Stimulated activated CD4-positive, alpha-beta T cell treated with anti-CD3 and anti-CD28 coated beads, Interleukin-1b, Interleukin-23, amount 100 ng/mL, for 24 hours (primary cell): Measurements from ENCODE around the gene DAGLA.

Experiments
- DNase-seq, 4 experiments: peaks; one replicate each; pipeline ENCODE4 v3.0.0-alpha.2; 2020; ENCODE audit warnings: low read depth in 4 of 4, low spot score in 1 of 4

Gene DAGLA

GRCh38 chr11:61743486-61744095 lies 63.4 kb downstream of the DAGLA start:
- no peak for DNase-seq

DNA sequence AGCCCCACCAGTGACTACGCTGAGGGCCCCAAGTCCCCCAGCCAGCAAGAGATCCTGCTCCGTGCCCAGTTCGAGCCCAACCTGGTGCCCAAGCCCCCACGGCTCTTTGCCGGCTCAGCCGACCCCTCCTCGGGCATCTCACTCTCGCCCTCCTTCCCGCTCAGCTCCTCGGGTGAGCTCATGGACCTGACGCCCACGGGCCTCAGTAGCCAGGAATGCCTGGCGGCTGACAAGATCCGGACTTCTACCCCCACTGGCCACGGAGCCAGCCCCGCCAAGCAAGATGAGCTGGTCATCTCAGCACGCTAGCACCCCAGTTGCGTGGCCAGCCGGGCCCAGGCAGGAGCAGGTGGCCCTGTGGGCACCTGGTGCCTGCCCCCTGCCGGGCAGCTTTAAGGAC lies 64.0 kb downstream of the DAGLA start:
- no peak for DNase-seq

DNA sequence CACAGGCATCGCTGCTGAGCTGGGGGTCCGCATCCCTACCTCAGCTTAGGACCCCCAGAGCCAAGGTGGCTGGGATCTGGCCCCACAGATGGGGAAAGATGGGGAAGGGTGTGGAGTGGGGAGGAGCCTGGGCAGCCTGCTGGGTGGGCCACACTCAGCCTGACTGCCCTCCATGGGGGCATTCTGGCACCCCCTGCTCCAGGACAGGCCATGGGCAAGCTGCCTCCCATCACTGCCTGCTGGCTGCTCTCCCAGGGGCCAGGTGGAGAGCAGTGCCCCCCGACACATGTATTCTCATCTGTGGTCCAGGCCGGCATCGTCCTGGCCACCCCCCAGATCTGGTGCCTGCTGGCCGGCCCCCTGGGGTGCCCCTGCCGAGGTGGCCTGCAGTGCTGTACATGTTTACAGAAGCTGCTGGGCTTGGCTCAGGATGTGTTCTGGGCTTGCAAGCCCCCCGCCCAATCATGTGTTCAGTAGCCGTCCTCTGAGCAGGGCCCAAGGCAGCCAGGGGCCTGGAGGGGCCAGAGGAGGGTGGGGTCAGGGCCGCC lies 64.5 kb downstream of the DAGLA start:
- no peak for DNase-seq

- no peak for DNase-seq
Observed at GRCh38 chr11:61745781-61746441, 65.7 kb downstream of the DAGLA start.

- DNase-seq, result no peak
Observed at GRCh38 chr11:61746442-61747191, 66.4 kb downstream of the DAGLA start.

GRCh38 chr11:61747192-61747966 lies 67.2 kb downstream of the DAGLA start:
- peak in 2 of 4 experiments; percentile 14 to 25 for DNase-seq

DNA sequence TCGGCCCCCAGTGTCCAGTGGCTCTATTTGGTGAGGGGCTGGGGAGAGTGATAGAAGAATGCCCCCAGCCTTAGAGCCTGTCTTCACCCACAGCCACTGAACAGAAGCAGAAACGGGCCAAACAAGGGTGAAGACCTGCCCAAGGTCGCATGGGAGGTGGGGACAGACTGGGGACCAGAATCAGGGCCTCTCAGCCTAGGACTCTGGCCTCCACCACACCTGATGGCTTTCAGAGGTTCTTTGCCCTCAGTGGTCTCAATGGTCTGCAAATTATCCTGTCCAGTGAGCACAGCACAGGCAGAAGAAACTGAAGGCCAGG lies 67.7 kb downstream of the DAGLA start:
- DNase-seq, result no peak

- DNase-seq, result no peak
Observed at GRCh38 chr11:61749591-61750217, 69.5 kb downstream of the DAGLA start.

DNA sequence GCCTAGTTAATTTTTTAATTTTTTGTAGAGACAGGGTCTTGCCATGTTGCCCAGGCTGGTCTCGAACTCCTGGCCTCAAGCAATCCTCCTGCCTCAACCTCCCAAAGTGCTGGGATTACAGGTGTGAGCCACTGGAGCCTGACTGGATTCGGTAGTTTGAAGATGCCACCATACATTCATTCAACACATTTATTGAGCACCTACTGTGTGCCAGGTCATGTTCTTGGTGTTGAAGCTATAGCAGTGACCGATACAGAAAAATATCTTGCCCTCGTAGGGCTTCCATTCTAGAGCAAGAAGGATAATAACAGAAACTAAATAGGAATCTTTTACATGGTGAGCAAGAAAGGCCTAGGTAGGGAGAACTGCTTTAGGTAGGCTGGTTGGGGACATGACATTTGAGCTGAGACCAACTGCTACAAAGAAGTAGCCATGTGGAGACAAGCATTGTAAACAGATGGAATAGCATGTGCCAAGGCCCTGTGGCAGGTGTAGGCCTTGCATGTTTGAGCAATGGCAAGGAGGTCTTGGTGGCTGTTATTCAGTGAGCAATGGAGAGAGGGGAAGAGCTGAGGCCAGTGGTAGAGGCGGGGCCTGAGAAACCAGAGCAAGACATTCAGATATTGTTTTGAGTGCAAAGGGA lies 70.6 kb downstream of the DAGLA start:
- DNase-seq, result no peak

- no peak for DNase-seq
Observed at GRCh38 chr11:61751384-61751783, 71.2 kb downstream of the DAGLA start.

GRCh38 chr11:61752117-61752924 lies 72.1 kb downstream of the DAGLA start, which contains the start of gene MYRF:
TSS of gene MYRF (plus strand) at chr11:61752636. CDS start at chr11:61752745, 109 bp downstream.
- peak; percentile 17 to 39 (median 36) for DNase-seq

DNA sequence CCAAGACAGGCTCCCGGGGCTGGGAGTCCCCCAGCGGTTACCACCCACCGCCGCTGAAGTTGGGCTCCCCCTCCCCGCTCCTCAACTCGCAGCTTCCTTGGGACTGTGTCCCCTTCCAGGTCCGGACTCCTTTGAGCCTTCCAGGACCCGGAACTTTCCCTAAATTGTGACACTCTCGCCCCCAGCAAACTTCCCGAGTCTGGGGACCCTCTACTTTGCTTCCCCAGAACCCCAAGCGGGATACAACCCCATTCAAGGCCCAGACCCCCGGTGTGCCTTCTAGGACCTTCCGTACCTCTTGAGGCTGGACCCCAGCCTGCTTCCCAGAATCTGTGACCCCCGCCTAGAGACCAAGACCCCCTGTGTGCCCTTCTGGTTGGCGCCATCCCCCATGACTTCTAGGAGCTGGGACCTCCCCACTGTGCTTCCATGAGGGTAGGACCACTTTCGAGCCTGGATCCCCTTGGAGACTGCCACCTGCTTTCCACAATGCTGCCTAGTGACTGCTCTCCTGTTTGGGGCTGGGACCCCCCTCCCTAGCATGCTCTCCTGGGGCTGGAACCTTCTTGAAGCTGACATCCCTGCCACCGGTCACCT lies 72.8 kb downstream of the DAGLA start:
- no peak for DNase-seq

GRCh38 chr11:61753672-61754071 lies 73.5 kb downstream of the DAGLA start:
- no peak for DNase-seq

DNA sequence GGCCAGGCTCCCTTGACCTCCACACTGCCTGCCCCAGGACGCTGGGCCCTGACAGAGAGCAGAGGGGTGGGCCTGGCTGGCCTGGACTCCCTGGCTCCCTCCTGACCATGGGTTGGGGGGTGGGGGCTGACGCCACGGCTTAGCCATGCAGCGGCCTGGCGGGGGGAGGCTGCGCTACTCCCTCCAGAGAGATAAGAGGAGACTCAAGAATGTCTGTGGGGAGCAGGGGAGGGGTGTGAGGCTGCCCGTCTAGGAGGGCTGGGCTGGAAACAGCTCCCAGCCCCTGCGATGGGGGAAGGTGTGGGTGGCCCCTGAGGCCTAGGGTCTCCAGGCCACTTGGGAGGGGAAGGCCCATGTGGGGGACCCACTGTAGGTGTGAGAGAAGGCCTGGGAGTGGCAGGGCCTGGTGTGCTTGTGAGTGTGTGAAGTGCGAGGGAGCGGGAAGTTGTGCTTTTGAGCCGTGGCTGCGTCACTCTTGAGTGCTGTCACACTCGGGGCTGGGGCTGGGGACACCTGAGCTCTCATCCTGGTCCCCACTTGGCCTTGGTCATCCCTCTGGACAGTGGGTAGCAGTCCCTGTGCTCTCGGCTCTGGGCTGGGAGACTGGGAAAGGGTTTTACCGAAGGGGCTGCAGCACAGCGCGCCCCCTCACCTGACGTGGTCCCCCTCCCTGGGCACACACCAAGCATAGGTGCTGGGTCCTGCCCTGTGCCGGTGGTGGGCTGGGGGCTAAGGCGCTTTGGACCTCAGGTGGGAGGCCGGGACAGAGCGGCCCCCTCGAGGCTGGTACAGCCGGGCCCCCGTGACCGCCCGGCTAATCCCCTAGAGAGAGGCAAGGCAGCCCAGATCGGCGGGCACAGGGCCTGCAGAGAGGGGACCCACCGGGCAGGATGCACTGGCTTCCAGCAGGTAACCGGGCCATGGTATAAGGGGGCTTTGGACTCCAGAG lies 74.6 kb downstream of the DAGLA start:
- DNase-seq, result no peak

GRCh38 chr11:61756147-61756451 lies 75.9 kb downstream of the DAGLA start:
- DNase-seq, result no peak

DNA sequence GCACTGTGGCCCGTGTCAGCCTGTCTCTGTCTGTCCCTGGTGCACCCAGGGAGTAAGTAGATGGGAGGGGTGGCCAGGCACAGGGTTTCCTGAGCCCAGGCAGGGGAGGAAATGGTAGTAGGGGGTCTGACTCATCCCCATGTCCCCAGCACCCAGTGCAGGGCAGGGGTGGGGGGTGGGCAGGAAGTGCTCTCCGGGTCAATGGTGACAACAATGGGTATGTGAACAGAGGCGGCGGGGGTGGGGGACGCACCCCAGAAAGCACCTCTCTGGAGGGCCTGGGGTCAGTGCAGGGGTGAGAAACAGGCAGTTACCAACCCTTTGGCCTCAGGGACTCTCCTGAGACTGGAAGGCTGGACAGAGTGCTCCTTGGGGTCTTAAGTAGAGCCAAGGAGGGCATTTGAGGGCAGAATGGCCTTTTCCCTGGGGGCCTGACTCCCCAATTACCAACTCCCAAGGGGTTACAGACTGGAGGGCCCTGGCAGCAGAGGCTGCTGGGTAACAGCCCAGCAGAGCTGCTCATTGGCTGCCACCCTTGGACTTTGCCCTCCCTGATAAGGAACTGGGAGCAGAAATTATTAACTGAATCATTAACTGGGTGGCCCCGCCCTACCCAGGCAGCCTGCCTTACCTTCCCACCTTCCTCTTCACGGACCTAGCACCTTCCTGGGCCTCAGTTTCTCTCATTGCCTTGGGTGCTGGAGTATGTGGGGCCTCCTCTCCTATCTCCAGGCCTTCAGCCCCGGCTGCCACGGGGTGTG lies 76.4 kb downstream of the DAGLA start:
- DNase-seq, result no peak

DNA sequence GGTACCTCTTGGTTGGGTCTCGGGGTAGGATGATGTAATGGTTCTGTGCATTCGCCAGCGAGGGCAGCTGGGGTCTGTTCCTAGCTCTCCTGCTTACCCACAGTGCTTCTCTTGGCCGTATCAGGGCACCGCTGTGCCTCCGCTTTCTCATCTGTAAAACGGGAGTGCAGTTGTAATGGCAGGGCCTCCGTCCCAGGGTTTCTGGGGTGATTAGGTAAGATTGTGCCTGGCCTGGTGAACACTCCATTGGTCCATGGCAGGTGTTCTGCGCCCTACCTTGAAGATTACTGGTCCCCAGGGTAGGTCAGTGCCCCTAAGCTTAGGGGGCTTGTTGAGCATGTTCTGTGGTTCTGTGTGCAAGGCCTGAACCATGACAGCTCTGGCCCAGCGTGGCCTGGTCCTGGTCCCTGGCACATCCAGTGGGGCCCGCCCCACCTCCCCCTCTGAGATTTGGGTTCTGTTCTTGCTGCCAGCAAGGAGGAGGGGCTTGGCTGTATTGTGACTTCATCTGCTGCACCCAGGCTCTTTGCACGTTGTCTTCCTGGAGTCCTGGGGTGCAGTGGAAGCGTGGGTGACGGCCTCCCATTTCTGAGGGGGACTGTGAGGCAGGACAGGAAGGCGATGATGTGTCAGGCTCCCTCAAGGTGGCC lies 77.1 kb downstream of the DAGLA start:
- DNase-seq, result no peak
